Upper lobe of right lung (tissue), 1 donor: ENCODE measurements around the gene CFB. TPM values are rescaled to one million over a fixed set of nuclear protein-coding genes. Genes with fewer than 3 reads are reported as not detected.

ENCODE experiments used
- ATAC-seq: fragments of 200-7000 bp; cut with Tn5 transposase; one replicate; pipeline ENCODE4 v1.9.1; 2020; ENCODE audit warnings: mild to moderate bottlenecking, moderate library complexity
- DNase-seq: peaks from one replicate; pipeline ENCODE4 v3.0.0-alpha.2; 2020
- H3K27ac ChIP-seq: fragments of 200-600 bp; one replicate; pipeline ENCODE4 v1.8.0; 2022
- H3K27me3 ChIP-seq: fragments of 200-600 bp; one replicate; pipeline ENCODE4 v1.8.0; 2022; ENCODE audit warnings: mild to moderate bottlenecking
- H3K36me3 ChIP-seq: fragments of 200-600 bp; one replicate; pipeline ENCODE4 v1.8.0; 2022
- H3K4me1 ChIP-seq: fragments of 200-600 bp; one replicate; pipeline ENCODE4 v1.8.0; 2022
- H3K4me3 ChIP-seq: fragments of 200-600 bp; one replicate; pipeline ENCODE4 v1.8.0; 2022; ENCODE audit warnings: mild to moderate bottlenecking
- H3K9me3 ChIP-seq: fragments of 200-600 bp; one replicate; pipeline ENCODE4 v1.8.0; 2022
- intact Hi-C: fragments of 100-400 bp; cut with DNase I; formaldehyde crosslinking; loops from one replicate; pipeline ENCODE4 v1.11.0; 2022
- total RNA-seq: library from RNA; stranded (reverse); fragmentation: NEBNext Ultra II Directional; extraction: Animal tissue kit (Norgen Biotek cat#: 25700); gene quantifications from one replicate; pipeline ENCODE4 v1.2.1, GENCODE V29; 2021
- TF ChIP-seq, protein P1 (sequence below): fragments of 200-600 bp; IDR thresholded peaks from one replicate; pipeline ENCODE4 v1.8.0; 2022; ENCODE audit warnings: antibody characterized with exemption
- donor health status: DM: no; HTN: yes; CAD: no; lungs with severe emphysema.

Gene CFB
- total RNA-seq, 1 donor from 2014 or later, result 74.9 TPM

DNA sequence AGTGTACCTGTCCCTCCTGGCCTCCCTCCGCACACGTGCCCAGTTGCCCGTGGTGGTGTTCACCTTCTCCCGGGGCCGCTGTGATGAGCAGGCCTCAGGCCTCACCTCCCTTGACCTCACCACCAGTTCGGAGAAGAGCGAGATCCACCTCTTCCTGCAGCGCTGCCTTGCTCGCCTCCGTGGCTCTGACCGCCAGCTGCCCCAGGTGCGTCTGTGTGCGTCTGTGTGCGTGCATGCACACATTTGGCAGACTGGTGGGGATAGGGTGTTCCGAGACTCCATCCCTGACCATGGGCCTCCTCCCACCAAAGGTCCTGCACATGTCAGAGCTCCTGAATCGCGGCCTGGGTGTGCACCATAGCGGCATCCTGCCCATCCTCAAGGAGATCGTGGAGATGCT, 18.0 kb downstream of the CFB start:
- Histone ChIP-seq H3K4me1 (peaks cover 10% of the 10 kb centered on the region), H3K27ac (no peak overlapping the region), H3K27me3 (no peaks in the 10 kb centered on the region), H3K36me3 (peaks cover 86% of the 10 kb centered on the region), H3K9me3 (no peaks in the 10 kb centered on the region), H3K4me3 (no peak overlapping the region)
- TF ChIP-seq, protein P1, sequence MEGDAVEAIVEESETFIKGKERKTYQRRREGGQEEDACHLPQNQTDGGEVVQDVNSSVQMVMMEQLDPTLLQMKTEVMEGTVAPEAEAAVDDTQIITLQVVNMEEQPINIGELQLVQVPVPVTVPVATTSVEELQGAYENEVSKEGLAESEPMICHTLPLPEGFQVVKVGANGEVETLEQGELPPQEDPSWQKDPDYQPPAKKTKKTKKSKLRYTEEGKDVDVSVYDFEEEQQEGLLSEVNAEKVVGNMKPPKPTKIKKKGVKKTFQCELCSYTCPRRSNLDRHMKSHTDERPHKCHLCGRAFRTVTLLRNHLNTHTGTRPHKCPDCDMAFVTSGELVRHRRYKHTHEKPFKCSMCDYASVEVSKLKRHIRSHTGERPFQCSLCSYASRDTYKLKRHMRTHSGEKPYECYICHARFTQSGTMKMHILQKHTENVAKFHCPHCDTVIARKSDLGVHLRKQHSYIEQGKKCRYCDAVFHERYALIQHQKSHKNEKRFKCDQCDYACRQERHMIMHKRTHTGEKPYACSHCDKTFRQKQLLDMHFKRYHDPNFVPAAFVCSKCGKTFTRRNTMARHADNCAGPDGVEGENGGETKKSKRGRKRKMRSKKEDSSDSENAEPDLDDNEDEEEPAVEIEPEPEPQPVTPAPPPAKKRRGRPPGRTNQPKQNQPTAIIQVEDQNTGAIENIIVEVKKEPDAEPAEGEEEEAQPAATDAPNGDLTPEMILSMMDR, result no peak
- DNase-seq (no peak), ATAC-seq (no peak)
- intact Hi-C loops, result no loop called here

DNA sequence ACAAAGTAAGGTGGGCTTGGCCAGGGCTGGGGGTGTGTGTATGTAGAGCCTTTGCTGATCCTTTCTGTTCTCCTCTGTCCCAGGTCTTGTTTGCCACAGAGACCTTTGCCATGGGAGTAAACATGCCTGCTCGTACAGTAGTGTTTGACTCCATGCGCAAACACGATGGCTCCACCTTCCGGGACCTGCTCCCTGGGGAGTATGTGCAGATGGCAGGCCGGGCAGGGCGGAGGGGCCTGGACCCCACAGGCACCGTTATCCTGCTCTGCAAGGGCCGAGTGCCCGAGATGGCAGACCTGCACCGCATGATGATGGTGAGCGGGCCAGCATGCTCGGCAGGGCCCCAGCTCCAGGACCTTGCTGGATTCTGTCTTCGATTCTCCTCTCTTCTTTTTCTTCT, 19.8 kb downstream of the CFB start:
- intact Hi-C loops, result no loop called here
- ATAC-seq (no peak), DNase-seq (no peak)
- no peaks in the 10 kb centered on the region for H3K9me3 ChIP-seq
- peaks cover 1% of the 10 kb centered on the region for H3K4me1 ChIP-seq
- no peak overlapping the region for H3K4me3 ChIP-seq
- peaks cover 91% of the 10 kb centered on the region for H3K36me3 ChIP-seq
- TF ChIP-seq, protein P1, result no peak
- H3K27ac ChIP-seq, result no peak overlapping the region
- H3K27me3 ChIP-seq, result no peaks in the 10 kb centered on the region

DNA sequence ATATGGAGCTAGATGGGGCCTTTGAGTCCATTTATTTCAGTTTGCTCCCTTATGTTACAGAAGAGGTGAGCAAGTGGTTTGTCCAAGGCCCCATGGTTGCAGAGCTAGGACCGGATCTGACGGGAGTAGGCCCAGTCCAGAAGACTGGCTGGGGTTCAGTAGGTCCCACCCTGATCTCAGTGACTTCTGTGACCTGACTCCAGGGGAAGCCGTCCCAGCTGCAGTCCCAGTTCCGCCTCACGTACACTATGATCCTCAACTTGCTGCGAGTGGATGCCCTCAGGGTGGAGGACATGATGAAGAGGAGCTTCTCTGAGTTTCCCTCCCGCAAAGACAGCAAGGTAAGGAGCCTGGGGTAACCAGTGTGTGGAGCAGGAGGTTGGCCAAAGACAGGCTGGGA, 20.6 kb downstream of the CFB start:
- H3K4me3 ChIP-seq, result no peak overlapping the region
- no peaks in the 10 kb centered on the region for H3K27me3 ChIP-seq
- peaks cover 9% of the 10 kb centered on the region for H3K4me1 ChIP-seq
- ATAC-seq (no peak), DNase-seq (no peak)
- intact Hi-C loops, result no loop called here
- no peak overlapping the region for H3K27ac ChIP-seq
- TF ChIP-seq, protein P1, result no peak
- H3K9me3 ChIP-seq, result no peaks in the 10 kb centered on the region
- peaks cover 83% of the 10 kb centered on the region for H3K36me3 ChIP-seq

DNA sequence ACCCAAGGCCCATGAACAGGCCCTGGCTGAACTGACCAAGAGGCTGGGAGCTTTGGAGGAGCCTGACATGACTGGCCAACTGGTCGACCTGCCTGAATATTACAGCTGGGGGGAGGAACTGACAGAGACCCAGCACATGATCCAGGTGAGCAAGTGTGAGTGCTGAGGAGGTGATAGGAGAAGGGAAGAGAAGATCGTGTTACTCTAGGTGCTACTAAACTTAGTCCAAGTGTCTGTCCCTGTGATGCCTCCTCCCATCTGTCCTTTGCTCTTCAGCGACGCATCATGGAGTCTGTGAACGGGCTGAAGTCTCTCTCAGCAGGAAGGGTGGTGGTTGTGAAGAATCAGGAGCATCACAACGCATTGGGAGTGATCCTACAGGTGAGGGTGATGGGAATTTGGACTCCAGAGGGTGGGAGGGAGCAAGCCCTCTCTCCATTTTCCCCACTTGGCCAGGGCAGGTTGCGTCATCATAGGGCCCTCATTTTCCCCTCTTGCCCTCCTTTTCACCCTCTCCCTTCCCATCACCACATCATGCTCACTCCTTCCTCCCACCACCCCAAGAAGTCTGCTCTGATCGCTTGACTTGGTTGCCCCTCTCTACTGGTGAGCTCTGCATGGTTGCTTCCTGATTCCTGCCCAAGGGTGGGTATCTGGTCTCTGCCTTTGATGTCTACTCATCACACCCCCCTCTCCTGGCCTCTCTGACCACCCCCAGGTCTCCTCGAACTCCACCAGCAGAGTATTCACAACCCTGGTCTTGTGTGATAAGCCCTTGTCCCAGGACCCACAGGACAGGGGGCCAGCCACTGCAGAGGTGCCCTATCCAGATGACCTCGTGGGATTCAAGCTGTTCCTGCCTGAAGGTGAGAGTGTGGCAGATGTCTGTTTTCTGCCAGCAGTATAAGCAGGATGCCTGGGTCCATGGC, 21.4 kb downstream of the CFB start:
- H3K36me3 ChIP-seq, result peaks cover 75% of the 10 kb centered on the region
- H3K9me3 ChIP-seq, result no peaks in the 10 kb centered on the region
- H3K27ac ChIP-seq, result no peak overlapping the region
- H3K4me3 ChIP-seq, result no peak overlapping the region
- DNase-seq (no peak), ATAC-seq (no peak)
- H3K27me3 ChIP-seq, result no peaks in the 10 kb centered on the region
- intact Hi-C loops, result no loop called here
- TF ChIP-seq, protein P1, result no peak
- peaks cover 11% of the 10 kb centered on the region for H3K4me1 ChIP-seq

DNA sequence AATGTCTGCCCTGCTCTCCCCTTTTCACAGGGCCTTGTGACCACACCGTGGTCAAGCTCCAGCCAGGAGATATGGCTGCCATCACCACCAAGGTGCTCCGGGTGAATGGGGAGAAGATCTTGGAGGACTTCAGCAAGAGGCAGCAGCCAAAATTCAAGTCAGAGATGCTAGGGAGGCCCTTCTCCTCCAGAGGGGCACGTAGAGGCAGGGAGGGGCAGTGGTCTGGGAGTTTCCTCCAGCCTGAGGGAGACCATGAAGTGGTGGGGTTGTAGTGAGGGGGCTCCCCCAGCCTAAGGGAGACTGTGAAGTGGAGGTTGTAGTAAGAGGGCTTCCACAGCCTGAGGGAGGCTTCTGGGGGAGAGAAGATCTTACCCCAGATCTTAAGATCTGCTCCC, 22.0 kb downstream of the CFB start:
- DNase-seq (no peak), ATAC-seq (no peak)
- Histone ChIP-seq H3K27ac (no peak overlapping the region), H3K27me3 (no peaks in the 10 kb centered on the region), H3K9me3 (no peaks in the 10 kb centered on the region), H3K36me3 (peaks cover 69% of the 10 kb centered on the region), H3K4me3 (no peak overlapping the region), H3K4me1 (peaks cover 13% of the 10 kb centered on the region)
- intact Hi-C loops, result no loop called here
- TF ChIP-seq, protein P1, result no peak
